CD8-positive, alpha-beta memory T cell (primary cell): ENCODE data around the gene TBC1D24. TPM values are rescaled to one million over a fixed set of nuclear protein-coding genes. Genes with fewer than 3 reads are reported as not detected.
"Not testable (repeated sequence)": the region's sequence is repeated elsewhere in the genome, so short reads cannot be mapped to it uniquely, and the experiment has no call there.

Experiments used
- CTCF ChIA-PET: fragments of 350-600 bp; sonication (Branson Sonifier 250); formaldehyde crosslinking; loops from one replicate; lab custom pipeline; 2021; ENCODE audit warnings: antibody characterized with exemption; lab: Charles Lee
- POLR2A ChIA-PET: fragments of 350-600 bp; sonication (Branson Sonifier 250); formaldehyde crosslinking; loops from one replicate; lab custom pipeline; 2021; ENCODE audit warnings: antibody characterized with exemption; lab: Charles Lee
- DNase-seq, 5 donors: peaks; one replicate each; pipeline versions ENCODE4 v3.0.0 to v3.0.0-alpha.2; 2020 to 2022; ENCODE audit warnings: mixed read lengths in 1 of 5
- H3K27ac ChIP-seq: one replicate; pipeline ENCODE4 v1.7.0; 2013; ENCODE audit warnings: low read depth, mild to moderate bottlenecking, low read length, moderate library complexity
- H3K27me3 ChIP-seq: 2 replicates; pipeline ENCODE4 v1.7.0; 2013; ENCODE audit warnings: low read length, mild to moderate bottlenecking; ENCODE audit not compliant: insufficient read depth, poor library complexity, severe bottlenecking
- H3K36me3 ChIP-seq: 2 replicates; pipeline ENCODE4 v1.7.0; 2013; ENCODE audit warnings: mild to moderate bottlenecking, low read length, moderate library complexity; ENCODE audit not compliant: insufficient read depth
- H3K4me1 ChIP-seq: 2 replicates; pipeline ENCODE4 v1.7.0; 2013; ENCODE audit warnings: mild to moderate bottlenecking, low read length, moderate library complexity; ENCODE audit not compliant: insufficient read depth
- H3K4me3 ChIP-seq: 2 replicates; pipeline ENCODE4 v1.7.0; 2013; ENCODE audit warnings: mild to moderate bottlenecking, low read length
- H3K9me3 ChIP-seq: 2 replicates; pipeline ENCODE4 v1.7.0; 2013; ENCODE audit warnings: mild to moderate bottlenecking, low read length
- H3K27ac Mint-ChIP-seq, 8 donors: one replicate each; pipeline ENCODE4 v1.8.0; 2020 to 2021; ENCODE audit warnings: mixed read lengths in 8 of 8, mild to moderate bottlenecking in 6 of 8, inconsistent platforms in 3 of 8, moderate library complexity in 3 of 8
- H3K27me3 Mint-ChIP-seq, 2 donors: one replicate each; pipeline ENCODE4 v1.8.0; 2020 to 2021; ENCODE audit warnings: mixed read lengths in 2 of 2, mild to moderate bottlenecking in 1 of 2, moderate library complexity in 1 of 2
- H3K36me3 Mint-ChIP-seq, 3 donors: one replicate each; pipeline ENCODE4 v1.8.0; 2020 to 2021; ENCODE audit warnings: mixed read lengths in 3 of 3, inconsistent platforms in 1 of 3, mild to moderate bottlenecking in 1 of 3
- H3K4me1 Mint-ChIP-seq, 3 donors: one replicate each; pipeline ENCODE4 v1.8.0; 2020 to 2021; ENCODE audit warnings: mixed read lengths in 3 of 3, inconsistent platforms in 1 of 3, mild to moderate bottlenecking in 1 of 3
- H3K4me3 Mint-ChIP-seq, 7 donors: one replicate each; pipeline ENCODE4 v1.8.0; 2020 to 2021; ENCODE audit warnings: mixed read lengths in 7 of 7, mild to moderate bottlenecking in 6 of 7, moderate library complexity in 4 of 7, inconsistent platforms in 2 of 7
- H3K9me3 Mint-ChIP-seq, 5 donors: one replicate each; pipeline ENCODE4 v1.8.0; 2020 to 2022; ENCODE audit warnings: mixed read lengths in 5 of 5, mild to moderate bottlenecking in 3 of 5, moderate library complexity in 2 of 5, inconsistent platforms in 1 of 5
- polyA plus RNA-seq: library from polyadenylated mRNA; unstranded; fragments of 300-500 nt; fragmentation: Illumina TruSeq; gene quantifications from one replicate; pipeline ENCODE4 v1.2.3, GENCODE V29; 2021
- total RNA-seq, 2 experiments: library from RNA; stranded (reverse); gene quantifications; one replicate each; pipeline ENCODE4 v1.2.3, GENCODE V29; 2021

Gene TBC1D24
- total and polyA plus RNA-seq, 3 experiments from 2014 or later = 3.5 to 32.7 (median 28.3) TPM

- Histone ChIP-seq H3K9me3 (no peaks in the 10 kb centered on the region), H3K27ac (no peak overlapping the region), H3K4me3 (no peak overlapping the region), H3K4me1 (no peaks in the 10 kb centered on the region), H3K27me3 (no peaks in the 10 kb centered on the region), H3K36me3 (no peaks in the 10 kb centered on the region)
- H3K9me3 Mint-ChIP-seq = no peaks in the 10 kb centered on the region
- no peak overlapping the region for H3K4me3 Mint-ChIP-seq
- POLR2A ChIA-PET = no interaction called here
- peaks cover 6 to 13% (median 9%) of the 10 kb centered on the region in 3 donors for H3K4me1 Mint-ChIP-seq
- DNase-seq = peak in 1 of 5 donors; percentile 3
- peaks cover 0 to 29% (median 7%) of the 10 kb centered on the region in 3 donors for H3K36me3 Mint-ChIP-seq
- peak overlapping the region in 4 of 8 donors; percentile 31 to 84 (median 56) for H3K27ac Mint-ChIP-seq
- CTCF ChIA-PET = interaction anchor here (1.5 kb wide), 1 partner anchor 10 kb away, joined by 4 read pairs; the partner anchor contains the start of gene CCNF
- H3K27me3 Mint-ChIP-seq = no peaks in the 10 kb centered on the region
Measured at GRCh38 chr16:2439598-2439997, 35.3 kb upstream of the TBC1D24 start.

GRCh38 chr16:2441143-2441804 is 33.7 kb upstream of the TBC1D24 start:
- not testable (repeated sequence) for H3K9me3 ChIP-seq, H3K27me3 Mint-ChIP-seq, H3K4me3 Mint-ChIP-seq, H3K4me1 ChIP-seq, H3K27ac ChIP-seq, H3K4me3 ChIP-seq, H3K36me3 ChIP-seq, H3K27me3 ChIP-seq, H3K9me3 Mint-ChIP-seq
- peak in 1 of 5 donors; percentile 23 for DNase-seq
- Mint-ChIP-seq H3K4me1 (peaks cover 6 to 13% (median 9%) of the 10 kb centered on the region in 3 donors), H3K27ac (peak overlapping the region in 1 of 8 donors; percentile 17), H3K36me3 (peaks cover 0 to 33% (median 6%) of the 10 kb centered on the region in 3 donors)
- POLR2A ChIA-PET = interaction anchor here (0.7 kb wide), 1 partner anchor 12 kb away, joined by 3 read pairs; no protein-coding TSS in a partner anchor
- CTCF ChIA-PET = interaction anchor here (1.5 to 1.6 kb wide), 2 partner anchors 12 to 45 kb away, joined by 3 to 4 read pairs; partner anchors contain the start of gene CCNF

- peaks cover 6 to 13% (median 9%) of the 10 kb centered on the region in 3 donors for H3K4me1 Mint-ChIP-seq
- H3K36me3 Mint-ChIP-seq = peaks cover 0 to 31% (median 11%) of the 10 kb centered on the region in 3 donors
- ChIA-PET CTCF (no interaction called here), POLR2A (interaction anchor here (0.7 kb wide), 1 partner anchor 677 kb away, joined by 3 read pairs; no protein-coding TSS in a partner anchor)
- H3K9me3 Mint-ChIP-seq = no peaks in the 10 kb centered on the region
- H3K27me3 ChIP-seq = no peaks in the 10 kb centered on the region
- no peak overlapping the region for H3K27ac ChIP-seq
- DNase-seq = peak in 1 of 5 donors; percentile 29
- no peaks in the 10 kb centered on the region for H3K4me1 ChIP-seq
- H3K4me3 ChIP-seq = no peak overlapping the region
- H3K4me3 Mint-ChIP-seq = no peak overlapping the region
- H3K36me3 ChIP-seq = no peaks in the 10 kb centered on the region
- no peak overlapping the region for H3K27ac Mint-ChIP-seq
- H3K27me3 Mint-ChIP-seq = no peaks in the 10 kb centered on the region
- no peaks in the 10 kb centered on the region for H3K9me3 ChIP-seq
Measured at GRCh38 chr16:2443555-2443954, 31.4 kb upstream of the TBC1D24 start.

- Mint-ChIP-seq H3K27me3 (no peaks in the 10 kb centered on the region), H3K4me3 (no peak overlapping the region), H3K9me3 (no peaks in the 10 kb centered on the region), H3K36me3 (peaks cover 0 to 47% (median 8%) of the 10 kb centered on the region in 3 donors), H3K4me1 (no peaks in the 10 kb centered on the region), H3K27ac (no peak overlapping the region)
- ChIA-PET CTCF (no interaction called here), POLR2A (no interaction called here)
- Histone ChIP-seq H3K36me3 (no peaks in the 10 kb centered on the region), H3K9me3 (no peaks in the 10 kb centered on the region), H3K4me1 (no peaks in the 10 kb centered on the region), H3K27me3 (no peaks in the 10 kb centered on the region), H3K4me3 (no peak overlapping the region), H3K27ac (no peak overlapping the region)
- no peak for DNase-seq
Measured at GRCh38 chr16:2447920-2448583, 26.9 kb upstream of the TBC1D24 start.

- Mint-ChIP-seq H3K27ac (no peak overlapping the region), H3K9me3 (no peaks in the 10 kb centered on the region), H3K4me3 (no peak overlapping the region), H3K36me3 (peaks cover 0 to 50% (median 10%) of the 10 kb centered on the region in 3 donors), H3K4me1 (no peaks in the 10 kb centered on the region), H3K27me3 (no peaks in the 10 kb centered on the region)
- Histone ChIP-seq H3K4me3 (no peak overlapping the region), H3K9me3 (no peaks in the 10 kb centered on the region), H3K27me3 (no peaks in the 10 kb centered on the region), H3K36me3 (no peaks in the 10 kb centered on the region), H3K27ac (no peak overlapping the region), H3K4me1 (no peaks in the 10 kb centered on the region)
- ChIA-PET POLR2A (no interaction called here), CTCF (no interaction called here)
- DNase-seq = no peak
Measured at GRCh38 chr16:2449118-2449517, 25.8 kb upstream of the TBC1D24 start.

- peaks cover 0 to 40% (median 9%) of the 10 kb centered on the region in 3 donors for H3K36me3 Mint-ChIP-seq
- Histone ChIP-seq H3K27me3 (no peaks in the 10 kb centered on the region), H3K9me3 (no peaks in the 10 kb centered on the region), H3K4me3 (no peak overlapping the region), H3K36me3 (no peaks in the 10 kb centered on the region), H3K4me1 (no peaks in the 10 kb centered on the region), H3K27ac (no peak overlapping the region)
- ChIA-PET POLR2A (interaction anchor here (0.5 kb wide), 1 partner anchor 609 kb away, joined by 3 read pairs; no protein-coding TSS in a partner anchor), CTCF (interaction anchor here (0.6 to 1.1 kb wide), 3 partner anchors 27 to 489 kb away, joined by 3 to 4 read pairs (median 4); no protein-coding TSS in a partner anchor)
- peak overlapping the region in 1 of 8 donors; percentile 26 for H3K27ac Mint-ChIP-seq
- no peaks in the 10 kb centered on the region for H3K27me3 Mint-ChIP-seq
- no peak overlapping the region for H3K4me3 Mint-ChIP-seq
- no peak for DNase-seq
- H3K4me1 Mint-ChIP-seq = no peaks in the 10 kb centered on the region
- no peaks in the 10 kb centered on the region for H3K9me3 Mint-ChIP-seq
Measured at GRCh38 chr16:2450535-2450934, 24.4 kb upstream of the TBC1D24 start.

GRCh38 chr16:2450975-2451381 is 23.9 kb upstream of the TBC1D24 start:
- Mint-ChIP-seq H3K36me3 (peaks cover 0 to 38% (median 9%) of the 10 kb centered on the region in 3 donors), H3K4me1 (no peaks in the 10 kb centered on the region), H3K27me3 (no peaks in the 10 kb centered on the region), H3K4me3 (no peak overlapping the region), H3K9me3 (no peaks in the 10 kb centered on the region), H3K27ac (no peak overlapping the region)
- POLR2A ChIA-PET = interaction anchor here (0.5 kb wide), 1 partner anchor 609 kb away, joined by 3 read pairs; no protein-coding TSS in a partner anchor
- DNase-seq = no peak
- Histone ChIP-seq H3K27ac (no peak overlapping the region), H3K4me1 (no peaks in the 10 kb centered on the region), H3K36me3 (no peaks in the 10 kb centered on the region), H3K27me3 (no peaks in the 10 kb centered on the region), H3K4me3 (no peak overlapping the region), H3K9me3 (no peaks in the 10 kb centered on the region)
- CTCF ChIA-PET = interaction anchor here (1.1 kb wide), 1 partner anchor 41 kb away, joined by 3 read pairs; no protein-coding TSS in a partner anchor

- POLR2A ChIA-PET = no interaction called here
- H3K9me3 Mint-ChIP-seq = no peaks in the 10 kb centered on the region
- no peak for DNase-seq
- peaks cover 0 to 30% (median 7%) of the 10 kb centered on the region in 3 donors for H3K36me3 Mint-ChIP-seq
- Histone ChIP-seq H3K27ac (no peak overlapping the region), H3K9me3 (no peaks in the 10 kb centered on the region), H3K4me1 (no peaks in the 10 kb centered on the region), H3K36me3 (no peaks in the 10 kb centered on the region), H3K27me3 (no peaks in the 10 kb centered on the region), H3K4me3 (no peak overlapping the region)
- H3K27me3 Mint-ChIP-seq = no peaks in the 10 kb centered on the region
- H3K4me1 Mint-ChIP-seq = no peaks in the 10 kb centered on the region
- H3K27ac Mint-ChIP-seq = no peak overlapping the region
- no peak overlapping the region for H3K4me3 Mint-ChIP-seq
- CTCF ChIA-PET = no interaction called here
Measured at GRCh38 chr16:2451851-2452320, 23.0 kb upstream of the TBC1D24 start.
